ENCODE results near the gene PLCL2. TPM values are rescaled to one million over a fixed set of nuclear protein-coding genes. Genes with fewer than 3 reads are reported as not detected.

Gene PLCL2
- total and polyA plus RNA-seq, 2 experiments from 2014 or later: 1.6 to 9.7 TPM

GRCh38 chr3:17075358-17075757, 190.6 kb downstream of the PLCL2 start:
- Histone ChIP-seq H3K27me3 (ENCODE audit: insufficient read depth) (no peaks in the 10 kb centered on the region), H3K4me1 (ENCODE audit: insufficient read depth) (peaks cover 4% of the 10 kb centered on the region), H3K4me2 (no peak overlapping the region), H3K4me3 (no peak overlapping the region), H3K9me2 (ENCODE audit: insufficient read depth) (no peaks in the 10 kb centered on the region), H2AFZ (no peak overlapping the region), H3K79me2 (replicated peaks; ENCODE audit: insufficient read depth) (no peaks in the 10 kb centered on the region), H4K20me1 (replicated peaks; ENCODE audit: insufficient read depth) (no peaks in the 10 kb centered on the region), H3K36me3 (ENCODE audit: insufficient read depth) (no peaks in the 10 kb centered on the region), H3F3A (replicated peaks; ENCODE audit: low read depth) (no peaks in the 10 kb centered on the region), H3K27ac (ENCODE audit: low read depth) (no peak overlapping the region)
- Mint-ChIP-seq H3K27me3 (ENCODE audit: insufficient read depth, low read depth, poor library complexity) (no peaks in the 10 kb centered on the region), H3K36me3 (ENCODE audit: low read depth) (no peaks in the 10 kb centered on the region), H3K9me3 (no peaks in the 10 kb centered on the region), H3K4me3 (no peak overlapping the region), H3K27ac (no peak overlapping the region), H3K4me1 (peaks cover 7% of the 10 kb centered on the region)
- TF ChIP-seq, protein P1, sequence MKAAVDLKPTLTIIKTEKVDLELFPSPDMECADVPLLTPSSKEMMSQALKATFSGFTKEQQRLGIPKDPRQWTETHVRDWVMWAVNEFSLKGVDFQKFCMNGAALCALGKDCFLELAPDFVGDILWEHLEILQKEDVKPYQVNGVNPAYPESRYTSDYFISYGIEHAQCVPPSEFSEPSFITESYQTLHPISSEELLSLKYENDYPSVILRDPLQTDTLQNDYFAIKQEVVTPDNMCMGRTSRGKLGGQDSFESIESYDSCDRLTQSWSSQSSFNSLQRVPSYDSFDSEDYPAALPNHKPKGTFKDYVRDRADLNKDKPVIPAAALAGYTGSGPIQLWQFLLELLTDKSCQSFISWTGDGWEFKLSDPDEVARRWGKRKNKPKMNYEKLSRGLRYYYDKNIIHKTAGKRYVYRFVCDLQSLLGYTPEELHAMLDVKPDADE (IDR thresholded peaks at IDR 0.05): no peak
- TF ChIP-seq ZNF462 (CRISPR knock-in tag; IDR thresholded peaks at IDR 0.05) (no peak), EZH2 (IDR thresholded peaks at IDR 0.05; ENCODE audit: low read depth, unreplicated experiment) (no peak), ZNF114 (CRISPR knock-in tag; IDR thresholded peaks at IDR 0.05) (no peak), CREB1 (CRISPR knock-in tag; IDR thresholded peaks at IDR 0.05; ENCODE audit: low read depth) (no peak), EZH2phosphoT487 (IDR thresholded peaks at IDR 0.05; ENCODE audit: unreplicated experiment) (no peak), POLR2AphosphoS5 (IDR thresholded peaks at IDR 0.05; ENCODE audit: low read depth) (no peak), JUNB (IDR thresholded peaks at IDR 0.05; ENCODE audit: unreplicated experiment) (no peak), STAT1 (IDR thresholded peaks at IDR 0.05; ENCODE audit: unreplicated experiment) (no peak), NANOG (IDR thresholded peaks at IDR 0.05; ENCODE audit: borderline replicate concordance) (no peak)
- TF ChIP-seq, protein P2, sequence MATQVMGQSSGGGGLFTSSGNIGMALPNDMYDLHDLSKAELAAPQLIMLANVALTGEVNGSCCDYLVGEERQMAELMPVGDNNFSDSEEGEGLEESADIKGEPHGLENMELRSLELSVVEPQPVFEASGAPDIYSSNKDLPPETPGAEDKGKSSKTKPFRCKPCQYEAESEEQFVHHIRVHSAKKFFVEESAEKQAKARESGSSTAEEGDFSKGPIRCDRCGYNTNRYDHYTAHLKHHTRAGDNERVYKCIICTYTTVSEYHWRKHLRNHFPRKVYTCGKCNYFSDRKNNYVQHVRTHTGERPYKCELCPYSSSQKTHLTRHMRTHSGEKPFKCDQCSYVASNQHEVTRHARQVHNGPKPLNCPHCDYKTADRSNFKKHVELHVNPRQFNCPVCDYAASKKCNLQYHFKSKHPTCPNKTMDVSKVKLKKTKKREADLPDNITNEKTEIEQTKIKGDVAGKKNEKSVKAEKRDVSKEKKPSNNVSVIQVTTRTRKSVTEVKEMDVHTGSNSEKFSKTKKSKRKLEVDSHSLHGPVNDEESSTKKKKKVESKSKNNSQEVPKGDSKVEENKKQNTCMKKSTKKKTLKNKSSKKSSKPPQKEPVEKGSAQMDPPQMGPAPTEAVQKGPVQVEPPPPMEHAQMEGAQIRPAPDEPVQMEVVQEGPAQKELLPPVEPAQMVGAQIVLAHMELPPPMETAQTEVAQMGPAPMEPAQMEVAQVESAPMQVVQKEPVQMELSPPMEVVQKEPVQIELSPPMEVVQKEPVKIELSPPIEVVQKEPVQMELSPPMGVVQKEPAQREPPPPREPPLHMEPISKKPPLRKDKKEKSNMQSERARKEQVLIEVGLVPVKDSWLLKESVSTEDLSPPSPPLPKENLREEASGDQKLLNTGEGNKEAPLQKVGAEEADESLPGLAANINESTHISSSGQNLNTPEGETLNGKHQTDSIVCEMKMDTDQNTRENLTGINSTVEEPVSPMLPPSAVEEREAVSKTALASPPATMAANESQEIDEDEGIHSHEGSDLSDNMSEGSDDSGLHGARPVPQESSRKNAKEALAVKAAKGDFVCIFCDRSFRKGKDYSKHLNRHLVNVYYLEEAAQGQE (IDR thresholded peaks at IDR 0.05; ENCODE audit: unreplicated experiment): no peak
- TF ChIP-seq, protein P3, sequence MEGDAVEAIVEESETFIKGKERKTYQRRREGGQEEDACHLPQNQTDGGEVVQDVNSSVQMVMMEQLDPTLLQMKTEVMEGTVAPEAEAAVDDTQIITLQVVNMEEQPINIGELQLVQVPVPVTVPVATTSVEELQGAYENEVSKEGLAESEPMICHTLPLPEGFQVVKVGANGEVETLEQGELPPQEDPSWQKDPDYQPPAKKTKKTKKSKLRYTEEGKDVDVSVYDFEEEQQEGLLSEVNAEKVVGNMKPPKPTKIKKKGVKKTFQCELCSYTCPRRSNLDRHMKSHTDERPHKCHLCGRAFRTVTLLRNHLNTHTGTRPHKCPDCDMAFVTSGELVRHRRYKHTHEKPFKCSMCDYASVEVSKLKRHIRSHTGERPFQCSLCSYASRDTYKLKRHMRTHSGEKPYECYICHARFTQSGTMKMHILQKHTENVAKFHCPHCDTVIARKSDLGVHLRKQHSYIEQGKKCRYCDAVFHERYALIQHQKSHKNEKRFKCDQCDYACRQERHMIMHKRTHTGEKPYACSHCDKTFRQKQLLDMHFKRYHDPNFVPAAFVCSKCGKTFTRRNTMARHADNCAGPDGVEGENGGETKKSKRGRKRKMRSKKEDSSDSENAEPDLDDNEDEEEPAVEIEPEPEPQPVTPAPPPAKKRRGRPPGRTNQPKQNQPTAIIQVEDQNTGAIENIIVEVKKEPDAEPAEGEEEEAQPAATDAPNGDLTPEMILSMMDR (conservative IDR thresholded peaks at IDR 0.05; ENCODE audit: low read depth in 2 of 2): no peak
- no peak for DNase-seq (ENCODE audit: low spot score)
- ATAC-seq: no peak

Data from GM23338 (cell line).